Glomerular endothelial cell (primary cell): ENCODE results near the gene JADE3. TPM values are rescaled to one million over a fixed set of nuclear protein-coding genes. Genes with fewer than 3 reads are reported as not detected.
"Not testable (repeated sequence)": the region's sequence is repeated elsewhere in the genome, so short reads cannot be mapped to it uniquely, and the experiment has no call there.

Experiments
- DNase-seq: peaks from one replicate; pipeline ENCODE4 v3.0.0-alpha.2; 2011; ENCODE audit warnings: low read depth, low spot score; ENCODE audit errors: extremely low read depth
- total RNA-seq: library from RNA; depleted of rRNA; stranded (reverse); fragments of >200 nt; gene quantifications from 2 replicates; pipeline ENCODE4 v1.2.3, GENCODE V29; 2015

Gene JADE3
- total RNA-seq, 1 donor from 2014 or later = 9.9 TPM

- no peak for DNase-seq
Measured at GRCh38 chrX:46929439-46930261, 17.4 kb downstream of the JADE3 start.

GRCh38 chrX:46935295-46935694, 23.1 kb downstream of the JADE3 start:
- no peak for DNase-seq

GRCh38 chrX:46938589-46938988, 26.4 kb downstream of the JADE3 start:
- DNase-seq = no peak

- DNase-seq = no peak
Measured at GRCh38 chrX:46941341-46941740, 29.1 kb downstream of the JADE3 start.

GRCh38 chrX:46953137-46953527, 40.9 kb downstream of the JADE3 start:
- DNase-seq = no peak

- no peak for DNase-seq
Measured at GRCh38 chrX:46953597-46953996, 41.4 kb downstream of the JADE3 start.

- no peak for DNase-seq
Measured at GRCh38 chrX:46954716-46955115, 42.5 kb downstream of the JADE3 start.

GRCh38 chrX:46956589-46956988, 44.4 kb downstream of the JADE3 start:
- DNase-seq = not testable (repeated sequence)

GRCh38 chrX:46957297-46957696, 45.1 kb downstream of the JADE3 start:
- no peak for DNase-seq

GRCh38 chrX:46959101-46959500, 46.9 kb downstream of the JADE3 start:
- no peak for DNase-seq

GRCh38 chrX:46959985-46960700, 47.9 kb downstream of the JADE3 start:
- DNase-seq = no peak

GRCh38 chrX:46961097-46961496, 48.9 kb downstream of the JADE3 start:
- no peak for DNase-seq

- DNase-seq = no peak
Measured at GRCh38 chrX:46961574-46962283, 49.5 kb downstream of the JADE3 start.

- no peak for DNase-seq
Measured at GRCh38 chrX:46965125-46965758, 53.0 kb downstream of the JADE3 start.

- DNase-seq = no peak
Measured at GRCh38 chrX:46967547-46967946, 55.3 kb downstream of the JADE3 start.

GRCh38 chrX:46977046-46977445, 64.8 kb downstream of the JADE3 start:
- not testable (repeated sequence) for DNase-seq

- peak; percentile 69 for DNase-seq
Measured at GRCh38 chrX:46978341-46979291, 66.4 kb downstream of the JADE3 start.

GRCh38 chrX:46984705-46985104, 72.5 kb downstream of the JADE3 start:
- DNase-seq = no peak

GRCh38 chrX:46989548-46989947, 77.3 kb downstream of the JADE3 start:
- DNase-seq = no peak

GRCh38 chrX:46991664-46992063, 79.4 kb downstream of the JADE3 start:
- no peak for DNase-seq
